CD14-positive monocyte (primary cell): ENCODE data around the gene CCDC149. TPM values are rescaled to one million over a fixed set of nuclear protein-coding genes. Genes with fewer than 3 reads are reported as not detected.

ENCODE experiments used
- DNase-seq, 3 donors: peaks; one replicate each; pipeline ENCODE4 v3.0.0-alpha.2; 2011 to 2022
- H2AFZ ChIP-seq: 2 replicates; pipeline ENCODE4 v1.6.0; 2012; ENCODE audit warnings: mild to moderate bottlenecking, low read depth, low read length, inconsistent platforms; ENCODE audit not compliant: insufficient read depth, poor library complexity, severe bottlenecking
- H3K27ac ChIP-seq, 2 donors: 1 replicate in 1 of 2; 2 replicates in 1 of 2; pipeline ENCODE4 v1.5.1; 2012 to 2013; ENCODE audit warnings: low read length in 2 of 2, control low read depth in 1 of 2, inconsistent platforms in 1 of 2, low read depth in 1 of 2, mild to moderate bottlenecking in 1 of 2
- H3K27me3 ChIP-seq, 2 donors: one replicate each; pipeline versions ENCODE4 v1.6.0 to v1.6.1; 2011 to 2013; ENCODE audit warnings: low read length in 2 of 2; ENCODE audit not compliant: control insufficient read depth in 2 of 2, insufficient read depth in 2 of 2
- H3K36me3 ChIP-seq, 2 donors: replicated peaks in 1 of 2; 1 replicate in 1 of 2; 2 replicates in 1 of 2; pipeline versions ENCODE4 v1.5.1 to v1.6.1; 2012 to 2013; ENCODE audit warnings: low read length in 2 of 2, control low read depth in 1 of 2, inconsistent platforms in 1 of 2, mild to moderate bottlenecking in 1 of 2; ENCODE audit not compliant: insufficient read depth in 2 of 2, control insufficient read depth in 1 of 2
- H3K4me1 ChIP-seq, 2 donors: 1 replicate in 1 of 2; 2 replicates in 1 of 2; pipeline versions ENCODE4 v1.5.1 to v1.6.1; 2012 to 2013; ENCODE audit warnings: low read length in 2 of 2, control low read depth in 1 of 2, inconsistent platforms in 1 of 2, mild to moderate bottlenecking in 1 of 2, moderate library complexity in 1 of 2; ENCODE audit not compliant: insufficient read depth in 2 of 2, control insufficient read depth in 1 of 2
- H3K4me2 ChIP-seq: replicated peaks from 2 replicates; pipeline ENCODE3; 2012; ENCODE audit warnings: low read length, moderate library complexity, mild to moderate bottlenecking; ENCODE audit not compliant: poor library complexity, severe bottlenecking; ENCODE audit errors: extremely low read depth
- H3K4me3 ChIP-seq, 3 experiments: fragments of 200-600 bp in 1 of 3; sonication (generic) in 1 of 3; replicated peaks in 1 of 3; 1 replicate in 2 of 3; 2 replicates in 1 of 3; pipeline ENCODE4 v1.5.1; 2011 to 2013; ENCODE audit warnings: low read length in 3 of 3, mild to moderate bottlenecking in 3 of 3, control low read depth in 2 of 3, low read depth in 2 of 3, inconsistent platforms in 1 of 3, moderate library complexity in 1 of 3
- H3K79me2 ChIP-seq: 2 replicates; pipeline ENCODE4 v1.6.0; 2012; ENCODE audit warnings: mild to moderate bottlenecking, control low read depth, inconsistent platforms, low read length, moderate library complexity; ENCODE audit not compliant: insufficient read depth
- H3K9ac ChIP-seq: 2 replicates; pipeline ENCODE4 v1.6.0; 2017; ENCODE audit warnings: low read length, mild to moderate bottlenecking; ENCODE audit not compliant: insufficient read depth, poor library complexity, severe bottlenecking
- H3K9me3 ChIP-seq, 2 donors: replicated peaks in 1 of 2; 1 replicate in 1 of 2; 2 replicates in 1 of 2; pipeline versions ENCODE4 v1.5.1 to v1.6.1; 2012 to 2013; ENCODE audit warnings: low read length in 2 of 2, control low read depth in 1 of 2; ENCODE audit not compliant: control insufficient read depth in 1 of 2, insufficient read depth in 1 of 2
- H4K20me1 ChIP-seq: 2 replicates; pipeline ENCODE4 v1.6.0; 2012; ENCODE audit warnings: mild to moderate bottlenecking, low read length, control low read depth, moderate library complexity; ENCODE audit not compliant: insufficient read depth
- H3K27ac Mint-ChIP-seq, 7 donors: one replicate each; pipeline ENCODE4 v1.8.0; 2020; ENCODE audit warnings: mild to moderate bottlenecking in 7 of 7, mixed read lengths in 7 of 7, moderate library complexity in 6 of 7, inconsistent platforms in 2 of 7
- H3K27me3 Mint-ChIP-seq, 3 donors: one replicate each; pipeline ENCODE4 v1.8.0; 2021 to 2022; ENCODE audit warnings: low read depth in 3 of 3, mild to moderate bottlenecking in 3 of 3, mixed read lengths in 3 of 3, moderate library complexity in 3 of 3, inconsistent platforms in 1 of 3
- H3K36me3 Mint-ChIP-seq, 2 donors: one replicate each; pipeline ENCODE4 v1.8.0; 2020; ENCODE audit warnings: mixed read lengths in 2 of 2, inconsistent platforms in 1 of 2, mild to moderate bottlenecking in 1 of 2
- H3K4me1 Mint-ChIP-seq: one replicate; pipeline ENCODE4 v1.8.0; 2020; ENCODE audit warnings: mild to moderate bottlenecking, mixed read lengths
- H3K4me3 Mint-ChIP-seq, 2 donors: one replicate each; pipeline ENCODE4 v1.8.0; 2020; ENCODE audit warnings: mild to moderate bottlenecking in 2 of 2, mixed read lengths in 2 of 2, moderate library complexity in 1 of 2
- H3K9me3 Mint-ChIP-seq, 7 donors: one replicate each; pipeline ENCODE4 v1.8.0; 2020 to 2022; ENCODE audit warnings: mixed read lengths in 7 of 7, mild to moderate bottlenecking in 6 of 7, moderate library complexity in 6 of 7, inconsistent platforms in 2 of 7
- CTCF ChIP-seq: fragments of 200-600 bp; IDR thresholded peaks from one replicate; pipeline ENCODE4 v1.8.0; 2022; ENCODE audit warnings: antibody characterized with exemption, mild to moderate bottlenecking
- WGBS: methylation state at CpG from one replicate; pipeline ENCODE4 v1.1.5; 2013; ENCODE audit warnings: missing lambda C conversion rate; ENCODE audit not compliant: insufficient coverage; 5-methylcytosine and 5-hydroxymethylcytosine counted together
- intact Hi-C, 2 donors: fragments of 100-400 bp; cut with micrococcal nuclease; formaldehyde crosslinking; loops; one replicate each; pipeline versions ENCODE4 v1.15.0 to v1.15.1; 2023
- polyA plus RNA-seq, 3 donors: library from polyadenylated mRNA; depleted of rRNA in 1 of 3; unstranded in 2 of 3; stranded (reverse) in 1 of 3; fragments of 300-500 nt in 2 of 3; fragments of >200 nt in 1 of 3; fragmentation: Illumina TruSeq in 2 of 3; gene quantifications; 1 replicate in 2 of 3; 2 replicates in 1 of 3; pipeline ENCODE4 v1.2.3, GENCODE V29; 2012 to 2021

The CCDC149 gene
- polyA plus RNA-seq, 3 donors: 5.5 to 15.8 (median 14.9) TPM

GRCh38 chr4:24770032-24770584 is 142.7 kb downstream of the CCDC149 start:
- H4K20me1 ChIP-seq: no peaks in the 10 kb centered on the region
- Mint-ChIP-seq H3K36me3 (no peaks in the 10 kb centered on the region), H3K4me3 (no peak overlapping the region), H3K9me3 (peaks cover 0 to 6% (median 0%) of the 10 kb centered on the region in 7 donors), H3K27ac (no peak overlapping the region), H3K27me3 (peaks cover 2 to 3% (median 2%) of the 10 kb centered on the region in 3 donors), H3K4me1 (peaks cover 9% of the 10 kb centered on the region)
- H3K4me3 ChIP-seq: no peak overlapping the region
- DNase-seq: peak in 1 of 3 donors; percentile 26
- intact Hi-C loops: no loop called here
- peaks cover 0 to 2% of the 10 kb centered on the region in 2 donors for H3K27me3 ChIP-seq
- peaks cover 3 to 7% of the 10 kb centered on the region in 2 donors for H3K4me1 ChIP-seq
- H3K27ac ChIP-seq: no peak overlapping the region
- no peak overlapping the region for H3K4me2 ChIP-seq
- H3K9me3 ChIP-seq: no peaks in the 10 kb centered on the region
- no peaks in the 10 kb centered on the region for H3K36me3 ChIP-seq
- no peak overlapping the region for H3K9ac ChIP-seq
- no peaks in the 10 kb centered on the region for H3K79me2 ChIP-seq
- H2AFZ ChIP-seq: no peak overlapping the region
- no peak for TF ChIP-seq CTCF
- WGBS: 53% methylated on average over 2 of the region's 3 CpGs

GRCh38 chr4:24769571-24769970 is 143.3 kb downstream of the CCDC149 start:
- H3K36me3 Mint-ChIP-seq: no peaks in the 10 kb centered on the region
- H3K27ac ChIP-seq: no peak overlapping the region
- TF ChIP-seq CTCF: no peak
- H3K4me1 ChIP-seq: peaks cover 3 to 7% of the 10 kb centered on the region in 2 donors
- peaks cover 0 to 6% (median 0%) of the 10 kb centered on the region in 7 donors for H3K9me3 Mint-ChIP-seq
- no peaks in the 10 kb centered on the region for H3K9me3 ChIP-seq
- H3K27me3 Mint-ChIP-seq: peaks cover 2 to 3% (median 2%) of the 10 kb centered on the region in 3 donors
- intact Hi-C loops: no loop called here
- H3K27ac Mint-ChIP-seq: no peak overlapping the region
- no peak for DNase-seq
- H2AFZ ChIP-seq: no peak overlapping the region
- 83% methylated on average over 1 of the region's 2 CpGs for WGBS
- no peaks in the 10 kb centered on the region for H3K36me3 ChIP-seq
- no peak overlapping the region for H3K4me3 ChIP-seq
- peaks cover 9% of the 10 kb centered on the region for H3K4me1 Mint-ChIP-seq
- no peaks in the 10 kb centered on the region for H4K20me1 ChIP-seq
- no peak overlapping the region for H3K4me2 ChIP-seq
- no peaks in the 10 kb centered on the region for H3K79me2 ChIP-seq
- no peak overlapping the region for H3K4me3 Mint-ChIP-seq
- H3K27me3 ChIP-seq: no peaks in the 10 kb centered on the region
- no peak overlapping the region for H3K9ac ChIP-seq
